Neural progenitor cell (in vitro differentiated cells): ENCODE results near the gene COMMD3. TPM values are rescaled to one million over a fixed set of nuclear protein-coding genes. Genes with fewer than 3 reads are reported as not detected.

Experiments
- DNase-seq: peaks from one replicate; pipeline ENCODE4 v3.0.0-alpha.2; 2016; ENCODE audit warnings: low spot score
- H2AFZ ChIP-seq: fragments of 200-600 bp; sonication (generic); replicated peaks from 2 replicates; pipeline ENCODE4 v1.6.1; 2016; ENCODE audit warnings: antibody characterized with exemption
- H3F3A ChIP-seq: fragments of 200-600 bp; sonication (generic); 2 replicates; pipeline ENCODE4 v1.6.1; 2016; ENCODE audit warnings: antibody characterized with exemption, low read depth
- H3K27ac ChIP-seq: fragments of 200-600 bp; sonication (generic); 2 replicates; pipeline ENCODE4 v1.5.1; 2016; ENCODE audit warnings: mild to moderate bottlenecking
- H3K27me3 ChIP-seq: fragments of 200-600 bp; sonication (generic); 2 replicates; pipeline ENCODE4 v1.6.1; 2016; ENCODE audit warnings: mild to moderate bottlenecking, moderate library complexity
- H3K36me3 ChIP-seq: fragments of 200-600 bp; sonication (generic); 2 replicates; pipeline ENCODE4 v1.5.1; 2016
- H3K4me1 ChIP-seq: fragments of 200-600 bp; sonication (generic); 2 replicates; pipeline ENCODE4 v1.6.1; 2016; ENCODE audit warnings: mixed run types
- H3K4me2 ChIP-seq: fragments of 200-600 bp; sonication (generic); 2 replicates; pipeline ENCODE4 v1.6.1; 2016
- H3K4me3 ChIP-seq: fragments of 200-600 bp; sonication (generic); 2 replicates; pipeline ENCODE4 v1.5.1; 2016
- H3K79me2 ChIP-seq: fragments of 200-600 bp; sonication (generic); 2 replicates; pipeline ENCODE4 v1.6.1; 2016; ENCODE audit warnings: low read depth
- H3K9ac ChIP-seq: fragments of 200-600 bp; sonication (generic); 2 replicates; pipeline ENCODE4 v1.6.1; 2016
- H3K9me3 ChIP-seq: fragments of 200-600 bp; sonication (generic); 2 replicates; pipeline ENCODE4 v1.5.1; 2016; ENCODE audit warnings: low read depth
- H4K20me1 ChIP-seq: fragments of 200-600 bp; sonication (generic); 2 replicates; pipeline ENCODE4 v1.6.1; 2016; ENCODE audit warnings: low read depth
- H3K27ac Mint-ChIP-seq: 3 replicates; pipeline ENCODE4 v1.8.0; 2021; ENCODE audit warnings: mixed read lengths
- H3K27me3 Mint-ChIP-seq: 2 replicates; pipeline ENCODE4 v1.8.0; 2022; ENCODE audit warnings: low read depth, mild to moderate bottlenecking, inconsistent platforms, moderate library complexity, mixed read lengths; ENCODE audit not compliant: insufficient read depth
- H3K36me3 Mint-ChIP-seq: 3 replicates; pipeline ENCODE4 v1.8.0; 2021; ENCODE audit warnings: mixed read lengths
- H3K4me1 Mint-ChIP-seq: 3 replicates; pipeline ENCODE4 v1.8.0; 2021; ENCODE audit warnings: mixed read lengths
- H3K4me3 Mint-ChIP-seq: 3 replicates; pipeline ENCODE4 v1.8.0; 2021; ENCODE audit warnings: mild to moderate bottlenecking, moderate library complexity, mixed read lengths
- H3K9me3 Mint-ChIP-seq: 3 replicates; pipeline ENCODE4 v1.8.0; 2020; ENCODE audit warnings: mixed read lengths
- CTCF ChIP-seq: fragments of 200-600 bp; sonication (generic); IDR thresholded peaks from 2 replicates; pipeline ENCODE4 v1.5.1; 2017; ENCODE audit warnings: antibody characterized with exemption, mild to moderate bottlenecking
- EZH2 ChIP-seq: fragments of 200-600 bp; sonication (generic); IDR thresholded peaks from 2 replicates; pipeline ENCODE4 v1.6.1; 2017; ENCODE audit warnings: antibody characterized with exemption, mild to moderate bottlenecking, moderate library complexity
- EZH2phosphoT487 ChIP-seq: fragments of 200-600 bp; sonication (generic); IDR thresholded peaks from 2 replicates; pipeline ENCODE4 v1.6.1; 2017; ENCODE audit warnings: antibody characterized with exemption
- total RNA-seq: library from RNA; depleted of rRNA; stranded (reverse); fragments of >200 nt; gene quantifications from 2 replicates; pipeline ENCODE4 v1.2.3, GENCODE V29; 2015; ENCODE audit warnings: low replicate concordance

Gene COMMD3
- total RNA-seq, 1 donor from 2014 or later: 16.3 TPM

- H3K4me1 ChIP-seq: peaks cover 19% of the 10 kb centered on the region
- no peak overlapping the region for H3K27ac Mint-ChIP-seq
- peaks cover 72% of the 10 kb centered on the region for H3K27me3 Mint-ChIP-seq
- no peak overlapping the region for H3K9ac ChIP-seq
- H3K4me3 ChIP-seq: peak overlapping the region; percentile 69
- H2AFZ ChIP-seq: peak overlapping the region; percentile 88
- no peak overlapping the region for H3K27ac ChIP-seq
- peak overlapping the region; percentile 76 for H3K4me2 ChIP-seq
- peaks cover 4% of the 10 kb centered on the region for H3K9me3 Mint-ChIP-seq
- no peaks in the 10 kb centered on the region for H3K36me3 ChIP-seq
- no peaks in the 10 kb centered on the region for H3K9me3 ChIP-seq
- DNase-seq: peak; percentile 86
- peaks cover 63% of the 10 kb centered on the region for H3F3A ChIP-seq
- peaks cover 22% of the 10 kb centered on the region for H3K4me1 Mint-ChIP-seq
- H3K4me3 Mint-ChIP-seq: peak overlapping the region; percentile 93
- H4K20me1 ChIP-seq: peaks cover 32% of the 10 kb centered on the region
- peaks cover 100% of the 10 kb centered on the region for H3K27me3 ChIP-seq
- no peaks in the 10 kb centered on the region for H3K36me3 Mint-ChIP-seq
- TF ChIP-seq EZH2phosphoT487: no peak
- peak; percentile 20 for TF ChIP-seq EZH2
- no peaks in the 10 kb centered on the region for H3K79me2 ChIP-seq
Measured at GRCh38 chr10:22340329-22341189, 24.4 kb downstream of the COMMD3 start.

- peak overlapping the region; percentile 76 for H3K4me2 ChIP-seq
Measured at GRCh38 chr10:22341190-22341925, 25.2 kb downstream of the COMMD3 start.

GRCh38 chr10:22341926-22342196, 25.7 kb downstream of the COMMD3 start:
- no peak overlapping the region for H3K27ac Mint-ChIP-seq

More at GRCh38 chr10:22341190-22341925, 25.2 kb downstream of the COMMD3 start:
- H3K9ac ChIP-seq: no peak overlapping the region
- H3K79me2 ChIP-seq: no peaks in the 10 kb centered on the region
- peaks cover 74% of the 10 kb centered on the region for H3K27me3 Mint-ChIP-seq
- H3K27ac Mint-ChIP-seq: no peak overlapping the region
- no peaks in the 10 kb centered on the region for H3K9me3 ChIP-seq
- DNase-seq: no peak
- H3K27ac ChIP-seq: no peak overlapping the region
- no peaks in the 10 kb centered on the region for H3K36me3 Mint-ChIP-seq
- peaks cover 22% of the 10 kb centered on the region for H3K4me1 Mint-ChIP-seq
- peaks cover 32% of the 10 kb centered on the region for H4K20me1 ChIP-seq
- H3K4me3 ChIP-seq: peak overlapping the region; percentile 69
- TF ChIP-seq EZH2phosphoT487 (peak; percentile 86), EZH2 (peak; percentile 95), CTCF (no peak)
- no peaks in the 10 kb centered on the region for H3K36me3 ChIP-seq
- peaks cover 8% of the 10 kb centered on the region for H3K9me3 Mint-ChIP-seq
- peak overlapping the region; percentile 84 for H3K4me3 Mint-ChIP-seq
- peak overlapping the region; percentile 88 for H2AFZ ChIP-seq
- peaks cover 19% of the 10 kb centered on the region for H3K4me1 ChIP-seq
- H3K27me3 ChIP-seq: peaks cover 100% of the 10 kb centered on the region
- H3F3A ChIP-seq: peaks cover 58% of the 10 kb centered on the region

More at GRCh38 chr10:22341926-22342196, 25.7 kb downstream of the COMMD3 start:
- Histone ChIP-seq H3K9me3 (no peaks in the 10 kb centered on the region), H3K27ac (no peak overlapping the region), H3K36me3 (no peaks in the 10 kb centered on the region), H3K4me3 (no peak overlapping the region), H3K27me3 (peaks cover 100% of the 10 kb centered on the region), H2AFZ (no peak overlapping the region), H3F3A (peaks cover 55% of the 10 kb centered on the region), H3K4me1 (peaks cover 19% of the 10 kb centered on the region), H3K79me2 (no peaks in the 10 kb centered on the region), H3K9ac (no peak overlapping the region), H3K4me2 (no peak overlapping the region), H4K20me1 (peaks cover 32% of the 10 kb centered on the region)
- Mint-ChIP-seq H3K4me3 (peak overlapping the region; percentile 84), H3K27me3 (peaks cover 75% of the 10 kb centered on the region), H3K9me3 (peaks cover 8% of the 10 kb centered on the region), H3K4me1 (peaks cover 21% of the 10 kb centered on the region), H3K36me3 (no peaks in the 10 kb centered on the region)
- TF ChIP-seq CTCF (no peak), EZH2phosphoT487 (no peak), EZH2 (no peak)
- DNase-seq: no peak
